HG02852 (cell line): ENCODE data around the gene ZNF205.
A peak's percentile ranks its signal among the peaks of the same experiment; 100 is the strongest.
"Not testable (repeated sequence)": the region's sequence is repeated elsewhere in the genome, so short reads cannot be mapped to it uniquely, and the experiment has no call there.

ENCODE experiments used
- ATAC-seq: cut with Tn5 transposase; IDR thresholded peaks from one replicate; pipeline ENCODE4 v1.9.1; 2021; ENCODE audit warnings: mild to moderate bottlenecking, moderate library complexity; ENCODE audit not compliant: unreplicated experiment

ZNF205 gene

GRCh38 chr16:3112058-3112880 is at the start of gene ZNF205:
ZNF205 (plus strand) TSS chr16:3112586; CDS start chr16:3113431, 845 bp downstream.
- no peak for ATAC-seq

- no peak for ATAC-seq
These were observed 48.6 kb upstream of the ZNF205 start for GRCh38 chr16:3063625-3064386.

- ATAC-seq, result no peak
These were observed 47.2 kb upstream of the ZNF205 start, which contains the start of gene IL32 for GRCh38 chr16:3065069-3065741. IL32 (plus strand) TSS chr16:3065640; CDS start chr16:3065812, 172 bp downstream.

GRCh38 chr16:3065742-3066439 is 46.5 kb upstream of the ZNF205 start:
- ATAC-seq, result no peak

GRCh38 chr16:3066440-3066748 is 46.0 kb upstream of the ZNF205 start:
- ATAC-seq, result no peak

- ATAC-seq, result no peak
These were observed 43.9 kb upstream of the ZNF205 start for GRCh38 chr16:3068487-3068886.

- not testable (repeated sequence) for ATAC-seq
These were observed 43.2 kb upstream of the ZNF205 start for GRCh38 chr16:3069146-3069545.

- ATAC-seq, result no peak
These were observed 41.7 kb upstream of the ZNF205 start for GRCh38 chr16:3070608-3071111.

- ATAC-seq, result no peak
These were observed 40.7 kb upstream of the ZNF205 start for GRCh38 chr16:3071655-3072054.

GRCh38 chr16:3072148-3072547 is 40.2 kb upstream of the ZNF205 start:
- not testable (repeated sequence) for ATAC-seq

GRCh38 chr16:3072576-3073263 is 39.7 kb upstream of the ZNF205 start:
- ATAC-seq, result not testable (repeated sequence)

- ATAC-seq, result no peak
These were observed 38.9 kb upstream of the ZNF205 start for GRCh38 chr16:3073448-3073847.

GRCh38 chr16:3074860-3075522 is 37.4 kb upstream of the ZNF205 start:
- peak; percentile 82 for ATAC-seq

GRCh38 chr16:3075523-3075915 is 36.9 kb upstream of the ZNF205 start:
- ATAC-seq, result no peak

GRCh38 chr16:3075946-3076345 is 36.4 kb upstream of the ZNF205 start:
- ATAC-seq, result not testable (repeated sequence)

- no peak for ATAC-seq
These were observed 35.8 kb upstream of the ZNF205 start for GRCh38 chr16:3076577-3076976.

GRCh38 chr16:3080024-3080423 is 32.4 kb upstream of the ZNF205 start:
- ATAC-seq, result no peak

GRCh38 chr16:3081957-3082356 is 30.4 kb upstream of the ZNF205 start:
- not testable (repeated sequence) for ATAC-seq

GRCh38 chr16:3083408-3083807 is 29.0 kb upstream of the ZNF205 start:
- ATAC-seq, result not testable (repeated sequence)

- no peak for ATAC-seq
These were observed 27.9 kb upstream of the ZNF205 start for GRCh38 chr16:3084491-3084890.
